Heart left ventricle (tissue), 16 donors: ENCODE results near the gene MBD3L4. TPM values are rescaled to one million over a fixed set of nuclear protein-coding genes. Genes with fewer than 3 reads are reported as not detected.
"Not testable (repeated sequence)": the region's sequence is repeated elsewhere in the genome, so short reads cannot be mapped to it uniquely, and the experiment has no call there.

Experiments used
- ATAC-seq, 4 donors: fragments of 200-7000 bp; cut with Tn5 transposase; one replicate each; pipeline ENCODE4 v1.9.1; 2020 to 2022; ENCODE audit warnings: moderate library complexity in 4 of 4, mild to moderate bottlenecking in 3 of 4, moderate number of reproducible peaks in 1 of 4
- DNase-seq, 5 donors: peaks; one replicate each; pipeline ENCODE4 v3.0.0-alpha.2; 2020
- H3K27ac ChIP-seq, 12 donors: fragments of 200-600 bp; sonication (generic) in 4 of 12; one replicate each; pipeline versions ENCODE4 v1.5.0 to v1.8.0; 2016 to 2022; ENCODE audit warnings: mild to moderate bottlenecking in 2 of 12
- H3K27me3 ChIP-seq, 9 donors: fragments of 200-600 bp; sonication (generic) in 2 of 9; one replicate each; pipeline versions ENCODE4 v1.5.1 to v1.8.0; 2016 to 2022; ENCODE audit warnings: mild to moderate bottlenecking in 3 of 9
- H3K36me3 ChIP-seq, 9 donors: fragments of 200-600 bp; sonication (generic) in 2 of 9; one replicate each; pipeline versions ENCODE4 v1.5.0 to v1.8.0; 2018 to 2022; ENCODE audit warnings: mild to moderate bottlenecking in 2 of 9
- H3K4me1 ChIP-seq, 12 donors: fragments of 200-600 bp; sonication (generic) in 4 of 12; one replicate each; pipeline versions ENCODE4 v1.5.0 to v1.8.0; 2016 to 2022; ENCODE audit warnings: mild to moderate bottlenecking in 3 of 12
- H3K4me3 ChIP-seq, 12 donors: fragments of 200-600 bp; sonication (generic) in 4 of 12; one replicate each; pipeline versions ENCODE4 v1.5.0 to v1.8.0; 2017 to 2022; ENCODE audit warnings: mild to moderate bottlenecking in 9 of 12, moderate library complexity in 4 of 12
- H3K9me3 ChIP-seq, 12 donors: fragments of 200-600 bp; sonication (generic) in 4 of 12; one replicate each; pipeline versions ENCODE4 v1.5.0 to v1.8.0; 2016 to 2022; ENCODE audit warnings: mild to moderate bottlenecking in 1 of 12
- WGBS, 4 donors: extraction: QIAGEN DNeasy Blood & Tissue Kit in 2 of 4; methylation state at CpG; one replicate each; pipeline versions ENCODE4 v1.1.5 to v1.1.7; 2013 to 2018; 5-methylcytosine and 5-hydroxymethylcytosine counted together
- intact Hi-C, 10 donors: fragments of 100-400 bp; cut with DNase I; formaldehyde crosslinking; loops; one replicate each; pipeline versions ENCODE4 v1.11.1 to v1.14.2; 2022
- polyA plus RNA-seq, 2 donors: library from polyadenylated mRNA; stranded (reverse); fragments of 200-250 nt; gene quantifications; one replicate each; pipeline ENCODE4 v1.2.3, GENCODE V29; 2013
- total RNA-seq, 9 donors: library from RNA; depleted of rRNA in 2 of 9; stranded (reverse); fragments of >200 nt in 2 of 9; fragmentation: NEBNext Ultra II Directional in 3 of 9; extraction: Animal tissue kit (Norgen Biotek cat#: 25700) in 3 of 9; gene quantifications; one replicate each; pipeline versions ENCODE4 v1.1.0 to v1.2.4, GENCODE V29; 2016 to 2023
- donor health status: ischemic (EF 13 %, LVEDD 7.1; RV severe dilation, severe dysfunction).
- donor health status: healthy with polysubstance abuse.
- donor health status: DM: no; HTN: yes; CAD: no.
- donor health status: DM: no; HTN: no; CAD: no.
- donor health status: ischemic (EF 25% LVEDD 6.9; RV normal size, moderate dysfunction).
- donor health status: ischemic (EF 25% LVEDD 5.7; RV mildly dilated, moderate dysfunction).
- donor health status: healthy.
- donor health status: DM: yes; HTN: yes; CAD: no.
- donor health status: ischemic (EF 35%, LVEDD 5.7; RV mildly dilated, moderate dysfunction).
- donor health status: nonischemic (EF 11% LVEDD 7.7; RV severe dilation, severe dysfunction).
- donor health status: DM: yes; HTN: yes; CAD: no.
- donor health status: PGD.
- donor health status: ischemic (EF 29% LVEDD 5.4; RV normal size, mild dysfunction).
- donor health status: nonischemic (EF 23%, LVEDD 6.1; RV moderate dilation, normal function).

The MBD3L4 gene
- total and polyA plus RNA-seq, 11 donors = not detected

DNA sequence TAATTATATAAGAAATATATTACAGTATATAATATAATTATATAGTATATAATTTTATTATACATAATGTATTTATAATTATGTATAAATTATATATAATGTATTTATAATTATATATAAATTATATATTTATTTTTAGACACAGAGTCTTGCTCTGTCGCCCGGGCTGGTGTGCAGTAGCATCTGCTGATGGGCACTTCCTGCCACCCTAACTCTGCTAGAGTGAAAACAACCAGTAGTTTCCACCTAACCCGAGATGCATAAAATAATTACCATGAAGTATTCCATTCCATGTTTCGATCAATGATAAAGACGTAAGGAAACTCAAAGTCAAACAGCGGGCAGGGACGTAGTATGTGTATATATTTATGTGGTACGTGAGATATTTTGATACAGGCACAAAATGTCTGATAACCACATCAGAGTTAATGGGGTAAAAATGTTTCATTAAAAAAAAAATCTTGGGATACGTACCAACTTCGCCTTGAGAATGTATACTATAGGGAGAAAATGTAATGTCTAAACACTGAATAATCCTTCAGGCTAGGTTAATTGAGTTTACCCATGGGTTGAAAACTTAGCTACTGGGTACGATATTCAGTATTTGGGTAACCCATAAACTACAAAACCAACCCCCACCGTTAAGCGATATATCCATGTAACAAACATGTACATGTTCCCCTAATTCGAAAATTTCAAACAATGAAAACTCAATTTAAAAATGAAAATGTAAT, 14.8 kb upstream of the MBD3L4 start:
- H3K9me3 ChIP-seq, H3K27ac ChIP-seq, H3K36me3 ChIP-seq, H3K4me1 ChIP-seq, intact Hi-C loops, DNase-seq, H3K4me3 ChIP-seq, H3K27me3 ChIP-seq, ATAC-seq: not testable (repeated sequence)
- 92 to 96% (median 94%) methylated on average over 10 to 14 of the region's 14 CpGs for WGBS, 4 donors

DNA sequence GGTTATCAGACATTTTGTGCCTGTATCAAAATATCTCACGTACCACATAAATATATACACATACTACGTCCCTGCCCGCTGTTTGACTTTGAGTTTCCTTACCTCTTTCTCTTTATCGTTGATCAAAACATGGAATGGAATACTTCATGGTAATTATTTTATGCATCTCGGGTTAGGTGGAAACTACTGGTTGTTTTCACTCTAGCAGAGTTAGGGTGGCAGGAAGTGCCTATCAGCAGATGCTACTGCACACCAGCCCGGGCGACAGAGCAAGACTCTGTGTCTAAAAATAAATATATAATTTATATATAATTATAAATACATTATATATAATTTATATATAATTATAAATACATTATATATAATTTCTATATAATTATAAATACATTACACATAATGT, 12.9 kb upstream of the MBD3L4 start:
- DNase-seq, ATAC-seq: not testable (repeated sequence)
- 73 to 84% (median 78%) methylated on average over 7 of the region's 7 CpGs for WGBS, 4 donors

DNA sequence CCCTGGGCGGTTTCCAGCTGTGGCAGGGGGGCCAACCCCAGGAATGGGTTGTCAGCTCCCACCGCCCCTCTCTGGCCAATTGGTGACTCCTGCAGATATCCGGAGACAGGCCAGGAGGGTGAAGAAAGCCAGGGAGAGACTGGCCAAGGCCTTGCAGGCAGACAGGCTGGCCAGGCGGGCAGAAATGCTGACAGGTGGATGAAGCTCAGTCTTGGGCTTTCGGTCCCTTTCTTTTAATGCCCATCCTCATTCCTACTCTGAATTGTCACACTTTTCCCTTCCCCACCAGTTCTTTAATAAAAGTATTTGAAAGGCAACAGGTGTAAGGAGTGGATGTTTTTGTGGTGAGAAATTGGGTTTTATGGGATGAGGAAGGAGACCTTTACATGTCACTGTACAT, 11.4 kb upstream of the MBD3L4 start:
- H3K4me3 ChIP-seq, intact Hi-C loops, DNase-seq, ATAC-seq, H3K9me3 ChIP-seq, H3K36me3 ChIP-seq, H3K4me1 ChIP-seq, H3K27me3 ChIP-seq, H3K27ac ChIP-seq: not testable (repeated sequence)
- WGBS, 4 donors = 88 to 93% (median 90%) methylated on average over 2 of the region's 5 CpGs; no CpG with 5 or more reads in 1 of the 4 donors

More for the DNA sequence above, 12.9 kb upstream of the MBD3L4 start:
- H3K4me1 ChIP-seq, H3K36me3 ChIP-seq, H3K27ac ChIP-seq, H3K27me3 ChIP-seq, H3K9me3 ChIP-seq, intact Hi-C loops, H3K4me3 ChIP-seq: not testable (repeated sequence)

DNA sequence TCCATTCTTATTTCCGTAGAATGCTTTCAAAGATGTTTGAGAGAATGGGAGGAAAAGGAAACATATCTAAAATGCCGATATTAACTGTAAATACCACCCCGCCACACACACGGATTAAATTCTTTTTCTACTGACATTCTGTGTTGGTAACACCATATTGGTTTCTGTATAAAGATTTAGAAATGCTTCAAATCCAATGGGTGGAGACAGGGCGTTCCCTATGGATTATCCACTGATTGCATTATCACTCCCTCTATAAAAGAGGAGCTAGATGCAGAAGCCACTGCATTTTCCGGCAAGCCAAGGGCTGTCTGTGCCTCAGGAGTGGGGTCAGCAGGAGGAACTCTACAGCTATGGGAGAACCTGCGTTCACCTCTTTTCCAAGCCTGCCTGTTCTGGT, 9.0 kb upstream of the MBD3L4 start, which contains the start of gene MBD3L2:
Gene MBD3L2, plus strand, starts transcription at position 301 of the 400 bp plus-strand sequence. Its CDS starts 53 bp downstream, at position 354.
- H3K9me3 ChIP-seq, intact Hi-C loops, DNase-seq, H3K36me3 ChIP-seq, H3K4me1 ChIP-seq, H3K4me3 ChIP-seq, H3K27ac ChIP-seq, ATAC-seq, H3K27me3 ChIP-seq: not testable (repeated sequence)
- WGBS, 4 donors = no CpG with 5 or more reads among the region's 7 CpGs

DNA sequence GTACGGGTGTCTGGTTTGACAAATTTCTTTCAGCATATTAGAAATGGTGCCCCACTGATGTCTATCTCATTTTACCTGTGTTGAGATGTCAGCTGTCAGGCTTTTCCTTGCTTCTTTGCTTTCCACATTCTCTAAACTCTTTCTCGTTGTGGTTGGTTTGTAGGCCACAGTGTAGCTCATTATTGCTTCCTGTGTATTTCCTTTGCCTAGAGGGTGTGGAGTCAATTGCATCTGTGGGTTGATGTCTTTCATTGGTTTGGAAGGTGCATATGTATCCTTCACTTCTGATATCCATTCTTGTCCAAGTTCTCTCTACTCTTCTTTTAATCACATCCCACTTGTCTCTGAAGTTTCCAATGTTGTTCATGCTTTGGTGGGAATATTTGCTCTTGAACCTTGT, 1.6 kb upstream of the MBD3L4 start:
- H3K27ac ChIP-seq, H3K27me3 ChIP-seq, DNase-seq, H3K4me3 ChIP-seq, H3K36me3 ChIP-seq, H3K4me1 ChIP-seq, intact Hi-C loops, ATAC-seq, H3K9me3 ChIP-seq: not testable (repeated sequence)
- no CpG with 5 or more reads among the region's 2 CpGs for WGBS, 4 donors

DNA sequence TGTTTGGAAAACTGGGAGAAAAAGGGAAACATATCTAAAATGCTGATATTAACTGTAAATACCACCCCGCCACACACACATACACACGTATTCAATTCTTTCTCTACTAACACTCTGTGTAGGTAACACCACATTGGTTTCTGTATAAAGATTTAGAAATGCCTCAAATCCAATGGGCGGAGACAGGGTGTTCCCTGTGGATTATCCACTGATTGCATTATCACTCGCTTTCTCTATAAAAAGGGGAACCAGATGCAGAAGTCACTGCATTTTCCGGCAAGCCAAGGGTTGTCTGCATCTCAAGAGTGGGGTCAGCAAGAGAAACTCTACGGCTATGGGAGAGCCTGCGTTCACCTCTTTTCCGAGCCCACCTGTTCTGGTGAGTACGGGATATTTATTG, 9.7 kb downstream of the MBD3L4 start, which contains the start of gene MBD3L5:
Gene MBD3L5, plus strand, starts transcription at position 301 of the 400 bp plus-strand sequence. Its CDS starts 34 bp downstream, at position 335.
- H3K4me3 ChIP-seq, H3K27me3 ChIP-seq, H3K4me1 ChIP-seq, ATAC-seq, H3K9me3 ChIP-seq, DNase-seq, intact Hi-C loops, H3K36me3 ChIP-seq, H3K27ac ChIP-seq: not testable (repeated sequence)
- no CpG with 5 or more reads among the region's 9 CpGs for WGBS, 4 donors

DNA sequence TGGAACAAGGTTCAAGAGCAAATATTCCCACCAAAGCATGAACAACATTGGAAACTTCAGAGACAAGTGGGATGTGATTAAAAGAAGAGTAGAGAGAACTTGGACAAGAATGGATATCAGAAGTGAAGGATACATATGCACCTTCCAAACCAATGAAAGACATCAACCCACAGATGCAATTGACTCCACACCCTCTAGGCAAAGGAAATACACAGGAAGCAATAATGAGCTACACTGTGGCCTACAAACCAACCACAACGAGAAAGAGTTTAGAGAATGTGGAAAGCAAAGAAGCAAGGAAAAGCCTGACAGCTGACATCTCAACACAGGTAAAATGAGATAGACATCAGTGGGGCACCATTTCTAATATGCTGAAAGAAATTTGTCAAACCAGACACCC, 11.2 kb downstream of the MBD3L4 start:
- DNase-seq, H3K9me3 ChIP-seq, intact Hi-C loops, H3K4me3 ChIP-seq, H3K4me1 ChIP-seq, ATAC-seq, H3K36me3 ChIP-seq, H3K27me3 ChIP-seq, H3K27ac ChIP-seq: not testable (repeated sequence)
- WGBS, 4 donors = no CpG with 5 or more reads among the region's 1 CpG

DNA sequence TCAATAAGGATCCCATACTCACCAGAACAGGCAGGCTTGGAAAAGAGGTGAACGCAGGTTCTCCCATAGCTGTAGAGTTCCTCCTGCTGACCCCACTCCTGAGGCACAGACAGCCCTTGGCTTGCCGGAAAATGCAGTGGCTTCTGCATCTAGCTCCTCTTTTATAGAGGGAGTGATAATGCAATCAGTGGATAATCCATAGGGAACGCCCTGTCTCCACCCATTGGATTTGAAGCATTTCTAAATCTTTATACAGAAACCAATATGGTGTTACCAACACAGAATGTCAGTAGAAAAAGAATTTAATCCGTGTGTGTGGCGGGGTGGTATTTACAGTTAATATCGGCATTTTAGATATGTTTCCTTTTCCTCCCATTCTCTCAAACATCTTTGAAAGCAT, 18.6 kb downstream of the MBD3L4 start, which contains the start of gene MBD3L2B:
Gene MBD3L2B, minus strand, starts transcription at position 101 of the 400 bp plus-strand sequence. Its CDS starts 34 bp downstream, at position 67.
- H3K4me3 ChIP-seq, H3K4me1 ChIP-seq, H3K27ac ChIP-seq, H3K9me3 ChIP-seq, H3K36me3 ChIP-seq, ATAC-seq, DNase-seq, intact Hi-C loops: not testable (repeated sequence)
- peaks cover 0 to 15% (median 3%) of the 10 kb centered on the region in 9 donors for H3K27me3 ChIP-seq
- no CpG with 5 or more reads among the region's 6 CpGs for WGBS, 4 donors
